Rectal smooth muscle tissue (tissue), 1 donor: ENCODE results near the gene TRIM46.
"Not testable (repeated sequence)": the region's sequence is repeated elsewhere in the genome, so short reads cannot be mapped to it uniquely, and the experiment has no call there.

ENCODE experiments used
- H3K27ac ChIP-seq: one replicate; pipeline ENCODE4 v1.7.0; 2013; ENCODE audit warnings: low read depth, low read length, inconsistent platforms
- H3K27me3 ChIP-seq: one replicate; pipeline ENCODE4 v1.7.0; 2013; ENCODE audit warnings: low read length; ENCODE audit not compliant: control insufficient read depth, insufficient read depth
- H3K36me3 ChIP-seq: one replicate; pipeline ENCODE4 v1.7.0; 2013; ENCODE audit warnings: low read length; ENCODE audit not compliant: control insufficient read depth, insufficient read depth
- H3K4me1 ChIP-seq: one replicate; pipeline ENCODE4 v1.7.0; 2013; ENCODE audit warnings: low read length; ENCODE audit not compliant: control insufficient read depth, insufficient read depth
- H3K4me3 ChIP-seq: one replicate; pipeline ENCODE4 v1.7.0; 2013; ENCODE audit warnings: low read length
- H3K9ac ChIP-seq: one replicate; pipeline ENCODE4 v1.7.0; 2013; ENCODE audit warnings: low read length

Gene TRIM46

GRCh38 chr1:155155996-155156643, 17.5 kb upstream of the TRIM46 start:
- not testable (repeated sequence) for H3K9ac ChIP-seq, H3K36me3 ChIP-seq, H3K27ac ChIP-seq, H3K4me1 ChIP-seq, H3K27me3 ChIP-seq, H3K4me3 ChIP-seq

- no peak overlapping the region for H3K4me3 ChIP-seq
- H3K36me3 ChIP-seq, result no peaks in the 10 kb centered on the region
- H3K27me3 ChIP-seq, result no peaks in the 10 kb centered on the region
- no peaks in the 10 kb centered on the region for H3K4me1 ChIP-seq
- no peak overlapping the region for H3K27ac ChIP-seq
- no peak overlapping the region for H3K9ac ChIP-seq
Measured at GRCh38 chr1:155158991-155159390, 14.7 kb upstream of the TRIM46 start.

GRCh38 chr1:155160128-155160527, 13.5 kb upstream of the TRIM46 start:
- no peak overlapping the region for H3K4me3 ChIP-seq
- H3K27me3 ChIP-seq, result no peaks in the 10 kb centered on the region
- no peak overlapping the region for H3K9ac ChIP-seq
- H3K27ac ChIP-seq, result no peak overlapping the region
- no peaks in the 10 kb centered on the region for H3K4me1 ChIP-seq
- no peaks in the 10 kb centered on the region for H3K36me3 ChIP-seq

GRCh38 chr1:155162631-155163030, 11.0 kb upstream of the TRIM46 start:
- H3K27me3 ChIP-seq, H3K4me1 ChIP-seq: not testable (repeated sequence)

GRCh38 chr1:155163785-155164184, 9.9 kb upstream of the TRIM46 start:
- not testable (repeated sequence) for H3K36me3 ChIP-seq, H3K9ac ChIP-seq, H3K27ac ChIP-seq, H3K4me3 ChIP-seq, H3K27me3 ChIP-seq, H3K4me1 ChIP-seq

More at GRCh38 chr1:155162631-155163030, 11.0 kb upstream of the TRIM46 start:
- not testable (repeated sequence) for H3K36me3 ChIP-seq, H3K9ac ChIP-seq, H3K4me3 ChIP-seq, H3K27ac ChIP-seq

- not testable (repeated sequence) for H3K9ac ChIP-seq, H3K27me3 ChIP-seq, H3K4me1 ChIP-seq, H3K4me3 ChIP-seq, H3K36me3 ChIP-seq, H3K27ac ChIP-seq
Measured at GRCh38 chr1:155164625-155165024, 9.0 kb upstream of the TRIM46 start.

GRCh38 chr1:155166051-155166470, 7.6 kb upstream of the TRIM46 start:
- Histone ChIP-seq H3K27ac (no peak overlapping the region), H3K9ac (no peak overlapping the region), H3K4me3 (no peak overlapping the region)

GRCh38 chr1:155166471-155167165, 7.0 kb upstream of the TRIM46 start:
- Histone ChIP-seq H3K9ac (no peak overlapping the region), H3K36me3 (peaks cover 3% of the 10 kb centered on the region), H3K4me1 (peaks cover 4% of the 10 kb centered on the region), H3K27me3 (no peaks in the 10 kb centered on the region), H3K27ac (no peak overlapping the region), H3K4me3 (peak overlapping the region; percentile 0)

More at GRCh38 chr1:155166051-155166470, 7.6 kb upstream of the TRIM46 start:
- Histone ChIP-seq H3K36me3 (peaks cover 3% of the 10 kb centered on the region), H3K27me3 (no peaks in the 10 kb centered on the region), H3K4me1 (peaks cover 4% of the 10 kb centered on the region)

GRCh38 chr1:155167166-155168104, 6.2 kb upstream of the TRIM46 start:
- peaks cover 3% of the 10 kb centered on the region for H3K36me3 ChIP-seq
- peak overlapping the region; percentile 10 for H3K9ac ChIP-seq
- H3K4me1 ChIP-seq, result peaks cover 9% of the 10 kb centered on the region
- peak overlapping the region; percentile 53 for H3K4me3 ChIP-seq
- no peaks in the 10 kb centered on the region for H3K27me3 ChIP-seq
- no peak overlapping the region for H3K27ac ChIP-seq

- H3K4me1 ChIP-seq, result peaks cover 11% of the 10 kb centered on the region
- not testable (repeated sequence) for H3K4me3 ChIP-seq, H3K27me3 ChIP-seq, H3K9ac ChIP-seq, H3K27ac ChIP-seq, H3K36me3 ChIP-seq
Measured at GRCh38 chr1:155168105-155168445, 5.6 kb upstream of the TRIM46 start.

- H3K36me3 ChIP-seq, result peaks cover 3% of the 10 kb centered on the region
- H3K9ac ChIP-seq, result no peak overlapping the region
- H3K27ac ChIP-seq, result no peak overlapping the region
- H3K27me3 ChIP-seq, result no peaks in the 10 kb centered on the region
- H3K4me3 ChIP-seq, result no peak overlapping the region
- H3K4me1 ChIP-seq, result peaks cover 11% of the 10 kb centered on the region
Measured at GRCh38 chr1:155168456-155169210, 5.0 kb upstream of the TRIM46 start.

- H3K9ac ChIP-seq, result no peak overlapping the region
- H3K27ac ChIP-seq, result no peak overlapping the region
- H3K27me3 ChIP-seq, result peaks cover 5% of the 10 kb centered on the region
- H3K36me3 ChIP-seq, result peaks cover 3% of the 10 kb centered on the region
- no peak overlapping the region for H3K4me3 ChIP-seq
- H3K4me1 ChIP-seq, result peaks cover 11% of the 10 kb centered on the region
Measured at GRCh38 chr1:155169541-155169940, 4.1 kb upstream of the TRIM46 start.
